BJ (cell line): Measurements from ENCODE around the gene ALG5. TPM values are rescaled to one million over a fixed set of nuclear protein-coding genes. Genes with fewer than 3 reads are reported as not detected.

ENCODE experiments used
- CTCF ChIA-PET: fragments of 350-600 bp; formaldehyde crosslinking; extraction: SDS; loops from one replicate; lab custom pipeline; 2021; ENCODE audit warnings: antibody characterized with exemption, inconsistent platforms; lab: Yijun Ruan, JAX
- POLR2A ChIA-PET: fragments of 300-600 bp; sonication (Branson Sonifier 250); formaldehyde crosslinking; extraction: SDS; loops from one replicate; lab custom pipeline; 2021; ENCODE audit warnings: antibody characterized with exemption; lab: Charles Lee
- DNase-seq: peaks from one replicate; pipeline ENCODE4 v3.0.0-alpha.2; 2011; ENCODE audit warnings: low read depth
- H3K27me3 ChIP-seq: 2 replicates; pipeline ENCODE4 v1.6.0; 2011; ENCODE audit warnings: low read length; ENCODE audit not compliant: control insufficient read depth, insufficient read depth
- H3K36me3 ChIP-seq: 2 replicates; pipeline ENCODE4 v1.5.1; 2011; ENCODE audit warnings: low read length; ENCODE audit not compliant: control insufficient read depth, insufficient read depth
- H3K4me3 ChIP-seq: 2 replicates; pipeline ENCODE4 v1.5.1; 2011; ENCODE audit warnings: low read depth, mild to moderate bottlenecking, control low read depth, low read length
- CTCF ChIP-seq: IDR thresholded peaks from 2 replicates; pipeline ENCODE4 v1.5.1; 2011; ENCODE audit warnings: low read depth, mild to moderate bottlenecking, control low read depth, inconsistent platforms, low read length, moderate library complexity; ENCODE audit not compliant: insufficient read depth
- polyA plus RNA-seq: library from polyadenylated mRNA; depleted of rRNA; stranded (reverse); fragments of >200 nt; gene quantifications from 2 replicates; pipeline ENCODE4 v1.2.3, GENCODE V29; 2011

ALG5 gene
- polyA plus RNA-seq, 1 experiment: 22.6 TPM

- DNase-seq: no peak
- TF ChIP-seq CTCF: no peak
- Histone ChIP-seq H3K27me3 (no peaks in the 10 kb centered on the region), H3K4me3 (peak overlapping the region; percentile 77), H3K36me3 (no peaks in the 10 kb centered on the region)
- CTCF ChIA-PET: no interaction called here
- POLR2A ChIA-PET: no interaction called here
These were observed 80.7 kb downstream of the ALG5 start for GRCh38 chr13:36918246-36919131.

GRCh38 chr13:36917311-36917710, 81.8 kb downstream of the ALG5 start:
- H3K36me3 ChIP-seq: no peaks in the 10 kb centered on the region
- TF ChIP-seq CTCF: no peak
- POLR2A ChIA-PET: no interaction called here
- no peaks in the 10 kb centered on the region for H3K27me3 ChIP-seq
- CTCF ChIA-PET: interaction anchor here (1.4 kb wide), 1 partner anchor 59 kb away, joined by 4 read pairs; no protein-coding TSS in a partner anchor
- no peak for DNase-seq
- H3K4me3 ChIP-seq: no peak overlapping the region

- ChIA-PET CTCF (interaction anchor here (0.9 to 1.4 kb wide), 2 partner anchors 17 to 58 kb away, joined by 4 read pairs; no protein-coding TSS in a partner anchor), POLR2A (no interaction called here)
- Histone ChIP-seq H3K36me3 (no peaks in the 10 kb centered on the region), H3K4me3 (no peak overlapping the region), H3K27me3 (no peaks in the 10 kb centered on the region)
- TF ChIP-seq CTCF: no peak
- DNase-seq: no peak
These were observed 83.1 kb downstream of the ALG5 start for GRCh38 chr13:36915896-36916640.

DNA sequence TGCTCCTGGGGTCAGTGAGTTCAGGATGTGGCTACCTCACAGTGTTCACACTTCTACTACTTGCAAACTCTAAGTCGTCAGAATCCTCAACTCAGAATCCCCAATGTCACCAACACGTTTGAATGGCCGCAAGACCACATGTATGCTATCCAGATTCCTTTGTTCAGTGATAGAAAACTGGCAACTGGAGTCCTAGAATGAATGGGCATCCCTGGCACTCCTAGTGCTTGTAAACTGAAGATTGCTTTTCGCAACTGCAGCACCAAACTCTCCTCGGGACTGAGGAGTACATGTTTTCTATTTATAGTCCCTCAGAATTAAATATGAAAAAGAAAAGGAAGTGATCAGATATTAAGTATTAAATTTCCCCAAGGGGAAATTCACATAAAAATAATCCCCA, 84.0 kb downstream of the ALG5 start:
- Histone ChIP-seq H3K4me3 (no peak overlapping the region), H3K36me3 (no peaks in the 10 kb centered on the region), H3K27me3 (no peaks in the 10 kb centered on the region)
- ChIA-PET CTCF (interaction anchor here (0.9 kb wide), 1 partner anchor 16 kb away, joined by 4 read pairs; no protein-coding TSS in a partner anchor), POLR2A (no interaction called here)
- DNase-seq: no peak
- no peak for TF ChIP-seq CTCF

DNA sequence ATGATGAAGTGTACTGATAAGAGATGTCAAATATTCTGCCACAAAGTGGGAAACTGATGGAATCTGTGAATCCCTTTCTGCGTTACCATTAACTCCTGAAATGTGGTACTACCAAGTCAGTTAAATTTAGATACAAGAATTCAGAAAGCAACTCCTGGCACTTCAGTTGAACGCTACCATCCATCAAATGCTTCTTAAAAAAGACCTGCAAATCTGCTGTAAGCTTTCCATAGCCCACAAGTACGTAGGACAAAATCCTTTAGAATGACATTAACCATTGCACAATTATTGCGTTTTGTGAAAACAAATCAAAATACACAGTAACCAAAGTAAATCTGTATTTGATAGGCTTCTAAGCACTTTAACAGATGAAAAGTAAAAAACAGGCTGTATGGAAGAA, 84.5 kb downstream of the ALG5 start:
- no peak for TF ChIP-seq CTCF
- ChIA-PET POLR2A (no interaction called here), CTCF (no interaction called here)
- no peak for DNase-seq
- no peaks in the 10 kb centered on the region for H3K27me3 ChIP-seq
- no peak overlapping the region for H3K4me3 ChIP-seq
- H3K36me3 ChIP-seq: no peaks in the 10 kb centered on the region
